C1 segment of cervical spinal cord (tissue), 14 donors: ENCODE results near the gene OSGEPL1.
A peak's percentile ranks its signal among the peaks of the same experiment; 100 is the strongest.
"Not testable (repeated sequence)": the region's sequence is repeated elsewhere in the genome, so short reads cannot be mapped to it uniquely, and the experiment has no call there.

Experiments
- DNase-seq, 14 donors: peaks; one replicate each; lab custom pipeline; 2025; lab: John Stamatoyannopoulos, UW

OSGEPL1 gene, protein sequence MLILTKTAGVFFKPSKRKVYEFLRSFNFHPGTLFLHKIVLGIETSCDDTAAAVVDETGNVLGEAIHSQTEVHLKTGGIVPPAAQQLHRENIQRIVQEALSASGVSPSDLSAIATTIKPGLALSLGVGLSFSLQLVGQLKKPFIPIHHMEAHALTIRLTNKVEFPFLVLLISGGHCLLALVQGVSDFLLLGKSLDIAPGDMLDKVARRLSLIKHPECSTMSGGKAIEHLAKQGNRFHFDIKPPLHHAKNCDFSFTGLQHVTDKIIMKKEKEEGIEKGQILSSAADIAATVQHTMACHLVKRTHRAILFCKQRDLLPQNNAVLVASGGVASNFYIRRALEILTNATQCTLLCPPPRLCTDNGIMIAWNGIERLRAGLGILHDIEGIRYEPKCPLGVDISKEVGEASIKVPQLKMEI

GRCh38 chr2:189762551-189763298, at the start of gene OSGEPL1:
TSS of gene OSGEPL1 (minus strand) at chr2:189762792. CDS start at chr2:189761640, 1,152 bp downstream.
- peak; percentile 37 to 95 (median 88) for DNase-seq

DNA sequence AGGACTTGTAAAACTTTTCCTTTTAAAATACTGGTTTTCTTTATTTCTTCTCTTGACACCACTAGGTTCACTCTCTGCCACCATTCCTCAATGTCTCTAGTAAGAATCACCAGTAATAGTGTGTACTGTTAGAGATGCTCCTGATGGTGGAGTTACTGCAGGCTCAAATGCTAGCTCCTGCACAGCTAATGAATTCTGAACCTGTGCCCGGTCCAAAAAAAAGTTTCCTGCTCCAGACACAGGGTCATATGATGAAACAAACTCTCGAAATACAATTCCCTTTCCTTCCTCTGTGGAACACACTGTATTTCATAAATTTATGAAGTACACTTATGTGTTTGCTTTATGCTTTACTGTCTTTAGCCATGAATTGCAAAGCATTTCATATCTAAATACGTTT, 40.8 kb upstream of the OSGEPL1 start:
- DNase-seq, result no peak

DNA sequence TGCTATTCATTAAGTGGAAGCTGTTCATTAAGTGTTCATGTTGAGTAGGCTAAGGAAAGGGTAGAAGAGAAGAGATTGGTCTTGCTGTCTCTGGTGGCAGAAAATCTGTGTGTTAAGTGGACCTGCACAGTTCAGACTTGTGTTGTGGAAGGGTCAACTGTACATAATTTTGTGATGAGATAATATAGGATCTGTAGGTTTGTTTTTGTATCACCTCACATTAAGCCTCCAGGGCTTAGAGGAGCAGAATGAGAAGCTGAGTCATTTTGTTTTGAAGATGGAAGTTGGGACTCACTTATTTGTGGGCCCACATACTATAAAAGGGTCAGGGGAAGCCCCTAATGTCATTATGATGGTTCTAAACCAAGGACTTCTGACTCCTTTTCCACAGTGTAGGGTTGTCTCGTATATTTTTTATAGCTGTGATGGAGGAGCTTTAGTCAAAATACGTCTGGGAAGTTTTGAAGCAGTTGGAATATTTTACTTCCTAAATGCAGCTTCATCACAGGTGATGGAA, 39.9 kb upstream of the OSGEPL1 start:
- DNase-seq, result no peak

DNA sequence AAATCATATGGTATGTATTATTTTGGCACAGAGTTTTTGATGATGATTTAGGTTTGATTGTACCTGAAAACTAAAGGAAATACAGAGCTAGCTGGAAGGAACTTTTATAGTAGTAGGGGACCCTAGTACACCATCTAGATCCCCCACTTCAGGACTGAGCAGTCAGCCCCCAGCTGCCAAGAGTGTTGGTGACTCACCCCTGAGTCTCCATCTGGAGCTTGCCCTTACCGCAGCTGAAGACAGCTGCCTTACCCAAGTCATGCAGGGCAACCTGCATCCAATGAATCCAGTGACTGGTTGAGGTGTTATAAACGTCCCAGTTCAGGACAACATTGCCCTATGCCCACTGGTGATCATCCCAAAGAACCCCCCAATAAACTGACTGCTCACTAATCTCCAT, 36.9 kb upstream of the OSGEPL1 start:
- DNase-seq, result no peak

GRCh38 chr2:189799030-189799331, 36.4 kb upstream of the OSGEPL1 start:
- no peak for DNase-seq

DNA sequence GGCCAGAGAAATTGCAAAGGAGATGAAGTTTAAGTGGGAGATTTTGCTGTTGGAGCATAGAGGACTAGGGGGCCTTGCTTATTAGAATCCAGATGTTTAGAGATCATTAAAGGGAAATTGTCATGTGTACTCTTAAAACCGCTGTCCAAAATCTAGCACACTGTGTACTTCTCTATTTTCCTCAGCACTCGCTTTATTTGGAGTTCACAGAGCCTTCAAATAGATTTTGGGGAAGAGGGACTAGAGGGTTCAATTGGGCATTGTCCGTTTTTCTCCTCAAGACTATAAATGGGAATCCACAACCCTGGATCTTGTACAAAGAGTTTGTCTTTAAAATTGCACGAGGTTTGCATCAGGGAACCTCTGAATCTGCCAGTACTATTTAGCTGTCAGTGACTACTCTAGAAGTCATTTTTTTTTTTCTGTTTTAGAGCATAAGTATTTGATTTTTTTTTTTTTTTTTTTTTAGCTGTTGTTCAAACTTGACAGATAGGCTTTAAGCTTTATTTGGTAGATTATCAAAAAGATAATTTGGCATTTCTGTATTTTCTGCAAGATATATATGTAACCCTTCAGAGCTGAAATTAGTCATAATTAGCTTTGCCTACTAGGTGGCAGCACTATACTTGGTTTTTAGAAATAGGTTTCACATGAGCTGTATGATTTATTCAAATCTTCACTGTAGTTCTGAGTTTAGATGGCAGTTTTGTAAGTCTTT, 35.9 kb upstream of the OSGEPL1 start:
- peak in 2 of 14 donors; percentile 15 to 45 for DNase-seq

- peak in 3 of 14 donors; percentile 3 to 45 (median 17) for DNase-seq
Observed at GRCh38 chr2:189797902-189798301, 35.3 kb upstream of the OSGEPL1 start.

- DNase-seq, result no peak
Observed at GRCh38 chr2:189794310-189794709, 31.7 kb upstream of the OSGEPL1 start.

GRCh38 chr2:189791338-189792042, 28.9 kb upstream of the OSGEPL1 start:
- no peak for DNase-seq

GRCh38 chr2:189783927-189784867, 21.6 kb upstream of the OSGEPL1 start, which contains the start of the genes ORMDL1 and PMS1:
TSS of gene ORMDL1 (minus strand) at chr2:189784339. CDS start at chr2:189782595, 1,744 bp downstream.
TSS of gene PMS1 (plus strand) at chr2:189784450. CDS start at chr2:189791810, 7,360 bp downstream.
- DNase-seq, result peak; percentile 41 to 97 (median 96)

DNA sequence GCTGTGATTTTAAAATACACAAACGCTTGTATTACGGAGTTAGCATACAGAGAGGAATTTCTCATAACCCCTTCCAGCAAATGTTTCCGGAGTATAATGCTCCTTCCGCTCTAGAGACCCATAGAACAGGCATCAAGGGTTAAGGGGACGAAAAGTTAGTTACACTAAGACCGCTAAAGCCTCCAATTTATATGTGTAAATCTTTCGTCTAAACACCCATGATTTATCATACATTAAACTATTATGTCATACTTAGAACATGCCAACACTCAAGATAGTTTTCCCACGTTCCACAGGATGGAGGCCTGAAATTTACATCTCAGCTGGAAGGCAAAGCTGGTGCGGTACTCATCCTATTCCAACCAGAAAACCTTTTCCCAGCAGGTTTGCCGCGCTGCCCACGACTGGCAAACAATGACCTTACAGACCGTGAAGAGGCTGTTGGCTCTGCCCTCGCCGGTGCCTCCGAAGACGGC, 20.9 kb upstream of the OSGEPL1 start:
- DNase-seq, result no peak

DNA sequence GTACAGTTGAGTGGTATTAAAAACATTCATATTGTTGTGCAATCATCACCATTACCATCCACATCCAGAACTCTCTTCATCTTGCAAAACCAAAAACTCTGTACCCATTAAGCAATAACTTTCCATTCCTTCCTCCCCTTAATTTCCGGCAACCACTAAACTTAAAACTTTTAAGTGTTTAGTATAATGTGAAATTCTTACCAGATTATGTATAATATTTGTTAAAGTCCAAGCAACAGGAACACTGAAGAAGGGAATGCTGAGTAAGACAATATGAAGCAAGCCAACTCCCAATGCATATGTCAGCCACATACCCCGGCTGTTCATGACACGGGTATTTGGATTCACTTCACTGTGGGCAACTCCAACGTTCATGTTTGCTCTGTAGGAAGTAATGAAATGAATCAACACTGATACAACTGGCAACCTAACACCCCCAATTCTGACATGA, 19.7 kb upstream of the OSGEPL1 start:
- no peak for DNase-seq

GRCh38 chr2:189772212-189772611, 9.6 kb upstream of the OSGEPL1 start:
- DNase-seq, result no peak

GRCh38 chr2:189770590-189771322, 8.2 kb upstream of the OSGEPL1 start:
- no peak for DNase-seq

DNA sequence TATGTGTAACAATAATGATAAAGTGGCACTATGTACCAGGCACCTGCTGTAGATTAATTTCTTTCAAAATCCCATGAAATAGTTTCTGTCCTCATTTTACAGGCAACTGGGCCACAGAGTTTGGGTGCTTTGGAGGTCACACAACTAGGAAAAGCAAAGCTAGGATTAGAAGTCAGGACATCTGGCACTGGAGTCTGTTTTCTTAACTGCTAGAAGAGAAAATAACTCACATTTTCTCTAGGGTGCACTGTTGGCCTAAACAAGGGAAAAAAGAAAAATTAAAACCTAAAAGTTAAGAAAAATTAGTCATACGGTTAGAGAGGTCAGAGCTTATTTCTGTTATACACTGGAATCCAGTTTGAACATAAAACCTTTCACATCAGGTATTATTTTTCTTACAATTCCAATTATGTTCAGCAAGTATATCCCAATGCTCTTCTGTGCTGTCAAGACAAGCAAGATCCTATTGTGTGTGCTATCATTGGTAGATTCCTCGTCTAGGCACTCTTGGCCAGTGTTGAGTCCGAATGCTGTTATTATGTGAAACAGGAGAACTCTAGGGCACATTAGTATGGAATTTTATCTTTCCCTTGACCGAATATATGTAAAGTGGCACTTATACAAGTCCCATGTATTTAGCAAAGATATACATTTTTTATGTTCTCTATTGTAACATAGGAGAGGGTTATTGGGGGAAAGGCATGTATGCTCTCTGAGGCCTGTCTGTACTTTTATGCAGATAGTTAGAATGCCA, 1.5 kb upstream of the OSGEPL1 start:
- DNase-seq, result no peak

DNA sequence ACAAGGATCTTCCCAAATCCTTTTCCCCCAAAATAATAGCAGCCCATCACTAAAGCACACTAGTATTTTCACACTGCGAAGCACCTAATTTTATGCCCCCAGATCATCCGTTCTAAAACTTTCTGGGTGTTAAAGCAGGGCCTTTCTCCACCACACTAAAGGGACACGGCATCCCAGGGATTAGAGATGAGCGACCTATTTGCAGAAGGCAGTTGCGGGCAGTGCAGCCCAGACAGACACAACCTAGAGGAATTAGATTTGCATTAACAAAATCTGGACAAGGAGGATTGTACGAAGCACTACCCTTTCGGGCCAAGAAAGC, 402 bp downstream of the OSGEPL1 start:
- DNase-seq, result no peak

DNA sequence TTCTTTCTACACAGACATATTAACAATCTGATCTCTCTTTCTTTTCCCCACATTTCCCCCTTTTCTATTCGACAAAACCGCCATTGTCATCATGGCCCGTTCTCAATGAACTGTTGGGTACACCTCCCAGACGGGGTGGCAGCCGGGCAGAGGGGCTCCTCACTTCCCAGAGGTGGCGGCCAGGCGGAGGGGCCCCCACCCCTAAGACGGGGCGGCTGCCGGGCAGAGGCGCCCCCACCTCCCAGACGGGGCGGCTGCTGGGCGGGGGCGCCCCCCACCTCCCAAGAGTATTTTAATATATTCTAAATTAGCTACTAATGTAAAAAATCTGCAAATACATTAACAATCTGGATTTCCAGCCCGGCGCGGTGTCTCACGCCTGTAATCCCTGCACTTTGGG, 2.4 kb downstream of the OSGEPL1 start:
- not testable (repeated sequence) for DNase-seq

DNA sequence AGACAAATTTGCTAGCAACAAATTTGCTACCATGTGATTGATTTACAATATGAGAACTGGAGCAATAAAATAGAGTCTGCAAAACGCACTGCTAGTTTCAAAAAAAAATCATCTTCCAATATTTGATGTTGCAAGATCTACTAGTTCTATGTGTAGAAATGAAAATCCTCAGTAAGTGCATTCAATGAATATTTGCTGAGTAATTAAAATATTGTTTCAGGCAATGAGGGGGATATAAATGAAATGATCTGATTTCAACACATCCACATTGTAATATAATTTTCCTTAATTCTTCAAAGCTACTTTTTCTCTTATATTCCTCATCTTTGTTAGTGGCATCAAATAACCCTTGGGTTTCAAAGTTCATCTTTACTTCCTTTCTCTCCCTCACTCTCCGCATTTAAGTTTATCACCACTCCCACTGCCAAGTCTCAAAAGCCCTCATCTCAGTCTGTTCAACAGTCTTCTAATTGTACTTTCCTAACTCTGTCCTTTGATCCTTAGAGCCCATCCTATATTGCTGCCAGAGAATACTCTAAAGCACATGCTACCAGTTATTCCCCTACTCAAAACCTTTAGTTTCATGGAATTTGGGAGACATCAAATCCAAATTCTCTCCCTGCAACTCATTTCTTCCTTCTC, 6.2 kb downstream of the OSGEPL1 start:
- DNase-seq, result no peak
